ENCODE measurements around the gene TJP1.

DNA sequence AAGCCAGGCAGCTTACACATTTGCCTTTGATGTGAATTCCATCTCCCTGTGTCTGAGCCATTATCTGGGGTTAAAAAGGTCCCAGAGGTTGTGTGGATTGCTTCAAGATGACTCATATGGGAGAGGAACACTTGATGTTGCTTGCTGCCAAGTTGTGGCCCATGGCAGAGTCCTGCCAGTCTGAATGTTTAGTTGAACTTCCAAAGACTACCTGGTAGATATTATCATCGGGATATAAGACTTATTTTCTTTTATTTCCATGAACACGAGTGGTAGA lies 85.6 kb downstream of the TJP1 start:
- TF ChIP-seq, protein P1, sequence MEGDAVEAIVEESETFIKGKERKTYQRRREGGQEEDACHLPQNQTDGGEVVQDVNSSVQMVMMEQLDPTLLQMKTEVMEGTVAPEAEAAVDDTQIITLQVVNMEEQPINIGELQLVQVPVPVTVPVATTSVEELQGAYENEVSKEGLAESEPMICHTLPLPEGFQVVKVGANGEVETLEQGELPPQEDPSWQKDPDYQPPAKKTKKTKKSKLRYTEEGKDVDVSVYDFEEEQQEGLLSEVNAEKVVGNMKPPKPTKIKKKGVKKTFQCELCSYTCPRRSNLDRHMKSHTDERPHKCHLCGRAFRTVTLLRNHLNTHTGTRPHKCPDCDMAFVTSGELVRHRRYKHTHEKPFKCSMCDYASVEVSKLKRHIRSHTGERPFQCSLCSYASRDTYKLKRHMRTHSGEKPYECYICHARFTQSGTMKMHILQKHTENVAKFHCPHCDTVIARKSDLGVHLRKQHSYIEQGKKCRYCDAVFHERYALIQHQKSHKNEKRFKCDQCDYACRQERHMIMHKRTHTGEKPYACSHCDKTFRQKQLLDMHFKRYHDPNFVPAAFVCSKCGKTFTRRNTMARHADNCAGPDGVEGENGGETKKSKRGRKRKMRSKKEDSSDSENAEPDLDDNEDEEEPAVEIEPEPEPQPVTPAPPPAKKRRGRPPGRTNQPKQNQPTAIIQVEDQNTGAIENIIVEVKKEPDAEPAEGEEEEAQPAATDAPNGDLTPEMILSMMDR (conservative IDR thresholded peaks at IDR 0.05; ENCODE audit: low read depth, low read length), result no peak
- TF ChIP-seq EZH2 (IDR thresholded peaks at IDR 0.05; ENCODE audit: low read length, unreplicated experiment), result no peak
- TF ChIP-seq EZH2phosphoT487 (IDR thresholded peaks at IDR 0.05; ENCODE audit: borderline replicate concordance, low read length), result no peak

All from PC-3 (cell line).